NT2/D1 (cell line): ENCODE results near the gene KAZN.

Experiments used
- DNase-seq: peaks from one replicate; pipeline ENCODE4 v3.0.0-alpha.2; 2011; ENCODE audit warnings: low read depth, low spot score
- H3K27me3 ChIP-seq: 2 replicates; pipeline ENCODE4 v1.6.0; 2011; ENCODE audit warnings: mild to moderate bottlenecking; ENCODE audit not compliant: insufficient read length, insufficient read depth
- H3K36me3 ChIP-seq: 2 replicates; pipeline ENCODE4 v1.6.1; 2011; ENCODE audit warnings: mild to moderate bottlenecking, low read length, mixed read lengths; ENCODE audit not compliant: insufficient read depth, insufficient read length
- H3K4me1 ChIP-seq: 2 replicates; pipeline ENCODE4 v1.5.1; 2011; ENCODE audit not compliant: insufficient read depth, insufficient read length
- H3K4me3 ChIP-seq: 2 replicates; pipeline ENCODE4 v1.5.1; 2011; ENCODE audit warnings: low read depth; ENCODE audit not compliant: insufficient read length
- H3K9ac ChIP-seq: 2 replicates; pipeline ENCODE4 v1.6.0; 2011; ENCODE audit warnings: low read depth; ENCODE audit not compliant: insufficient read length
- H3K9me3 ChIP-seq: 2 replicates; pipeline ENCODE4 v1.5.1; 2011; ENCODE audit warnings: mild to moderate bottlenecking, low read length; ENCODE audit not compliant: insufficient read depth
- SUZ12 ChIP-seq: IDR thresholded peaks from 2 replicates; pipeline ENCODE4 v1.6.1; 2011; ENCODE audit not compliant: insufficient read length, insufficient read depth; ENCODE audit errors: extremely low read depth
- YY1 ChIP-seq: IDR thresholded peaks from 2 replicates; pipeline ENCODE4 v1.6.1; 2011; ENCODE audit not compliant: insufficient read length, insufficient read depth
- ZNF274 ChIP-seq: IDR thresholded peaks from 2 replicates; pipeline ENCODE4 v1.6.1; 2011; ENCODE audit warnings: mild to moderate bottlenecking, low read depth, low read length

The KAZN gene

DNA sequence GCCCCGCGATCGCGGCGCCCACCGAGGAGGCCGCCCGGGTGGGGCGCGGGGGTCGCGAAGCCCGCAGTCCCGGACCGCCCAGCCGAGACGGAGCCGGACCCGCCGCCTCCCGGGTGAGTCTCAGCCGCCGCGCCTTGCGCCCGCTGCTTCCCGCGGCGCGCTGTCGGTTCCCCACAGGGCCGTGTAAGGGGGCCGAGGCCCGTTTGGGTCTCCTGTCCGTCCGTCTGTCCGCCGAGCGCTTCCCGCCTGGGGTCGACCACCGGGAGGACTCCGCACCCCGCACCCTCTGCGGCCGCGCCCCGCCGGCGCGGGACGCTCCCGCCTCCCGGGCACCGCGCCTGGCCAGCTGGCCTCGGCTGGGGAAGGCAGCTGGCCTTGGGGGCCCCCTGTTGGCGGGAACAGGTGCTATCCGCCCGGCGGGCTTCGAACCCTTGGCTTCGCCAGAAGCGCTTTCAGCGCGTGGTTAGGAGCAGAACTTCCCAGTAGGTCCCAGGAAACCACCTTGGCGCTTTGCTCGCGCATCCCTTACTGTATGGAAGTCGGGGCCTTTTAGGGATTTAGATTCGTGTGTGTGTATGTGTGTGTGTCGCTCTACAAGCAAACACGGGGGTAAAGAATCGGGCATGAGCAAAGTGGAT lies 555.5 kb downstream of the KAZN start:
- Histone ChIP-seq H3K27me3 (peaks cover 6% of the 10 kb centered on the region), H3K36me3 (no peaks in the 10 kb centered on the region), H3K9me3 (no peaks in the 10 kb centered on the region), H3K9ac (peak overlapping the region; percentile 42), H3K4me1 (peaks cover 2% of the 10 kb centered on the region), H3K4me3 (peak overlapping the region; percentile 37)
- DNase-seq = peak; percentile 11
- no peak for TF ChIP-seq YY1
- no peak for TF ChIP-seq ZNF274
- no peak for TF ChIP-seq SUZ12

DNA sequence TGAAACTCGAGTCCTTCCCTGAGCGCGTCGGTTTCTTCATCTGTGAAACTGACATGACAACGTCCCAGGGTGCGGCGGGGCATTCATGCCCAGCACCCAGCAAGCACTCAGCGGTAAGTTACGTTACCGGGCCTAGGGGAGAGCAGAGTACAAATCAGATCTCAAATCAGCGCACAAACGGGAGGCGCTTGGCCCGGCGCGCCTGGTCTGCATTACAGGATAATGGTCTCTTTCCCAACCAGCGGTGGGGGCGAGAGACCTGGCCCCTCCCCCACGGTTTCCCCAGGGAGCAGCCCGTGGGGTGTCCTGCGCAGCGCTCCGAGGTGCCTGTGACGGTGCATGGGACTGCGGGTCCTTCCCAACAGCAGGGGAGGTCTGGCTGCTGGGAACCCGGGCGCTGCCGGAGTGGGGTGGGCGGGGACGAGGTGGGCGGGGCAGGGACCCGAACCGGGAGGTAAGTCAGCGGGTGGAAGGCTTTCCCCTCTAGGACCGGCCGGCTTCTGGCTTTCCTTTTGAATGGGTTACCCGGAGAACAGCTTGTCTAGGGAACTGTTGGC lies 556.1 kb downstream of the KAZN start:
- no peak for DNase-seq
- Histone ChIP-seq H3K27me3 (peaks cover 6% of the 10 kb centered on the region), H3K4me1 (peaks cover 2% of the 10 kb centered on the region), H3K4me3 (peak overlapping the region; percentile 21), H3K9ac (no peak overlapping the region), H3K9me3 (no peaks in the 10 kb centered on the region), H3K36me3 (no peaks in the 10 kb centered on the region)
- TF ChIP-seq YY1 (no peak), SUZ12 (no peak), ZNF274 (no peak)

GRCh38 chr1:15155191-15155590 lies 556.7 kb downstream of the KAZN start:
- DNase-seq = no peak
- Histone ChIP-seq H3K9ac (no peak overlapping the region), H3K4me1 (peaks cover 2% of the 10 kb centered on the region), H3K9me3 (no peaks in the 10 kb centered on the region), H3K27me3 (peaks cover 6% of the 10 kb centered on the region), H3K4me3 (no peak overlapping the region), H3K36me3 (no peaks in the 10 kb centered on the region)
- TF ChIP-seq YY1 (no peak), ZNF274 (no peak), SUZ12 (no peak)

- no peak for DNase-seq
- Histone ChIP-seq H3K4me3 (no peak overlapping the region), H3K27me3 (no peaks in the 10 kb centered on the region), H3K36me3 (no peaks in the 10 kb centered on the region), H3K9ac (no peak overlapping the region), H3K4me1 (peaks cover 2% of the 10 kb centered on the region), H3K9me3 (no peaks in the 10 kb centered on the region)
- no peak for TF ChIP-seq YY1
- no peak for TF ChIP-seq ZNF274
- no peak for TF ChIP-seq SUZ12
These were observed 557.6 kb downstream of the KAZN start for GRCh38 chr1:15155888-15156741.

GRCh38 chr1:15156807-15157380 lies 558.4 kb downstream of the KAZN start:
- Histone ChIP-seq H3K36me3 (no peaks in the 10 kb centered on the region), H3K9ac (no peak overlapping the region), H3K4me1 (peaks cover 2% of the 10 kb centered on the region), H3K9me3 (no peaks in the 10 kb centered on the region), H3K27me3 (no peaks in the 10 kb centered on the region), H3K4me3 (no peak overlapping the region)
- no peak for TF ChIP-seq ZNF274
- no peak for TF ChIP-seq YY1
- TF ChIP-seq SUZ12 = no peak
- DNase-seq = no peak

GRCh38 chr1:15157524-15158399 lies 559.3 kb downstream of the KAZN start:
- Histone ChIP-seq H3K9me3 (no peaks in the 10 kb centered on the region), H3K4me1 (peaks cover 2% of the 10 kb centered on the region), H3K9ac (no peak overlapping the region), H3K27me3 (no peaks in the 10 kb centered on the region), H3K4me3 (no peak overlapping the region), H3K36me3 (no peaks in the 10 kb centered on the region)
- TF ChIP-seq ZNF274 = no peak
- no peak for TF ChIP-seq SUZ12
- TF ChIP-seq YY1 = no peak
- no peak for DNase-seq
